NCI-H2196 treated with DMSO at 0.1 percent for 48 hours (cell line): Measurements from ENCODE around the gene CHPF2.
A peak's percentile ranks its signal among the peaks of the same experiment; 100 is the strongest.

ENCODE experiments used
- DNase-seq: peaks from one replicate; lab custom pipeline; 2025; ENCODE audit not compliant: unreplicated experiment; lab: John Stamatoyannopoulos, UW

CHPF2 gene

DNA sequence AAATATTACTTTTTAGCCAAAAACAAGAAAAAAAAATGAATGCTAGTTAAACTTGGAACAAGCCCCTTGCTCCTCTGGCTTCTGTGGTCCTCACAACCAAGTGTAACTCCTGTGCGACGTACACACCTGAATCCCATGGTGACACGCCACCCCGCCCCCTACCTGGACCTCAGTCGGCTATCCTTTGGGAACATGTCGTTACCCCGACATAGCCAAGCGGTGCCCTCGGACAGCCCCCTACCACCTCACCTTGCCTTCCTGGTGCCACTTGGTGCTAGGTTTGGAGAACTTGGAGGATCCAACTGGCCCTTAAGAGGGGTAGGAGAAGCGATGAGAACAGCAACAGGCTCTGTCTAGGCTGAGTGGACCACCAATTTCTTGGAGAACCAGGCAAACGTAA lies 28.2 kb downstream of the CHPF2 start:
- no peak for DNase-seq

DNA sequence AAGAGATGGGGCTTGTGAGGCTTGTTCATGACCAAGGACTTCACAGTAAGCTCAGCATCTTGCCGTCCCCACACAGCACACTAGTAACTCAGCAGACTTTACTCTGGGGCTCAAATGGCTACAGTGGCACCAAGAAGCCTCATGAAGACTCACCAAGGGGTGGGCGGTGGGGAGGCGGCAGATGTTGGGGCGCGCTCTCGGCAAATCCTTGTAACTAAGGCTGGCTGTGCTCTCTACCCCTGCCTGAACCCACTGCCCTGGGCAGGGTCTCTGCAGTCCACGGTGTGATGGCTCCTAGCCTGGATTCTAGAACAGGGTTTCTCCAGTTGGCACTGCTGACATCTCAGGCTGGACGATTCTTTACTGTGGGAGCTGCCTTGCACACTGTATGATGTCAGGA lies 28.6 kb downstream of the CHPF2 start:
- no peak for DNase-seq

DNA sequence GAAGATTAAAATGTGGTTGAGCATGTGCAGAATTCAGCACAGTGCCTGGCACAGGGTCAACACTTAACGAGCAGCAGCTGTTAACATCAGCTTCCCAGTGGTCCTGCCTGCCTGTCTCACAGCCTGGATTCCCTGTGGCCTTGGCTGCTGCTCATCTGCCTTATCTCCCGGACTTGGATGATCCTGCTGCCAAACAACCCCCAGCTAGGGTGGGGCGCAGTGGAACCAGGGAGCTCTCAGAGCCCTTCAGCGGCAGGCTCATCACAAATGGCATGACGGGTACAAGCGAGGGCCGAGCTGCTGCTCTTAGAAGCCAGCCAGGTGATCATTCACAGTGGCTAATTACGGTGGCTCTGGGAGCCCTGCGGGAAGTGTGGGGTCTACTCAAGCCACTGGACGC lies 29.2 kb downstream of the CHPF2 start:
- DNase-seq, result no peak

DNA sequence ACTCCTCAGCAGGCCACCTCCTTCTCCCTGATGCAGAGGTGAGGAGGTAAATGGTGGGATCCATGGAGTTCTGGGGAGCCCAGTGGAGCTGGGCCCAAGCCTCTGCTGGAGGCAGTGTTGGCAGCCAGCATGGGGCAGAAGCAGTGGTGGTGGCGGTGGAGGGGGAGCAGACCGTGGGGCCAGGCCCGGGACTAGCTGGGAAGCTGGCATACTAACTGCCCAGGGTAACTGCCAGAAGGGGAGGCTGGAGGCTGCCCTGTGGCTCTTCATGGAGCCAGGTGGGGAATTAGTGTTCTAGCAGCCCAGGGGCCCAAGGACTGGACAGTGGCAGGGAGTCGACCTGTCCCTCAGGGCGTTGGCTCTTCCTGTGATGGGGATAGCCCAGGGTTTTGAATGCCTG lies 32.3 kb downstream of the CHPF2 start:
- no peak for DNase-seq

DNA sequence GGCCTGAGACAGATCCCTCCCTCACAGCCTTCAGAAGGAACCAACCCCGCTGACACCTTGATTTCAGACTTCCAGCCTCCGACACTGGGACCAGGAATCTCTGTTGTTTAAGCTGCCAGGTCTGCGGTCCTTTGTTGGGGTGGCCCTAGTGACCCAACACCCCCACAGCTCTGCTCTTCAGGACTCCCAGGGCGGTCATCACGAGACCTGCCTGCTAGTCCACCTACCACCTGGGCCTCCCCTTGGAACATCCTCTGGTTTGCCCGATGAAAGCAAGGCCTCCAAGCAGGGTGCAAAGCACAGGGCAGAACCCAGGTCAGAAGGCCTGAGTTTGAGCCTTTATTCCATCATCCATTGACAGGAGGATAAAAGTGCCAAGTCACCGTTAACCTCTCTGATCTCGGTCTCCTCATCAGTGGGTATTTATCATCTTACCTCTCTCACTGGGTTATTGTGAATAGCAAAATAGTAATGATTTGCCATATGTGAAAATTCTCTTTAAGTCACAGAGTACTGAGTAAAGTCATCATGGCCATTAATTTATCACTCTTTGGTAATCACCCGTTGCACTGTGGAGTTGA lies 33.2 kb downstream of the CHPF2 start:
- no peak for DNase-seq

DNA sequence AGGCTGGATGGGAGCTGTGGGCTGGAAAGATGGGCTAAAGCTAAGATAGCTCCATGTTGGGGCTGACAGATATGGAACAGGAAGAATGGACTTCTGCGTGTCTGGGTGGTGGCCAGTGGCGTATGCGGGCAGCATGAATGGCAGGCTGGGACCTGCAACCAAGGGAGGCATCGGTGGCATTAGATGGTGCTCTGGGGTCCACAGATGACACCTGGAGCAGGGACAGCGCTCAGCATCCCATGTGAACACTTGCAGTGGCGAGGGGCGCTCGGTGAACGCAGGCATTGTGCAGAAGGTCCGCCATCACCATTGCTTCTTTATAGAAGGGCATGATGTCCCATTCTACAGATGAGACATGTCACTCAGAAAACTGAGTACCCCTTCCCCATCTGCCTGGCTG lies 37.2 kb downstream of the CHPF2 start:
- DNase-seq, result no peak

DNA sequence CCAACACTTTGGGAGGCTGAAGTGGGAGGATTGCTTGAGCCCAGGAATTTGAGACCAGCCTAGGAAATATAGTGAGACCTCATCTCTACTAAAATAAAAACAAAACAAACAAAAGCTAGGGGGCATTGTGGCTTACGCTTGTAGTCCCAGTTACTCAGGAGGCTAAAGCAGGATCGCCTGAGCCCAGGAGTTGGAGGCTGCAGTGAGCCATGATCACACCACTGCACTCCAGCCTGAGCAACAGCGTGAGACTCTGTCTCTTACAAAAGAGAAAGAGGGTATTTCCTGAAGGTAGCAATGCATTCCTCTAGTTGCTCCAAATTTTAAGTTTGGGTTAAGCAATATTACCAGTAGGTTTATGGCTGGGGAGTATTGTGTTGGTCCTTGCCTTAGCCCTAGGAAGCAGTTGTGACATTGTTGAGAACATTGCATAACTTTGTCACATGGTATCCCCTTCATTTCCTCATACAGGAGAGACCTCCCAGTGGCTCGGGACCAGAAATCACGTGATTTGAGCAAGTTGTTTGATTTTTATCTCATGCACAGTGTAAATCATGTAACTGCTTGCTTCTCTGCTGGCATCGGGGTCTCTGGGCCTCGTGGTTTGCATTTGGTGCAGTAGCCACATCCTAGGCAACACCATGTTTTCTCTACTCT lies 39.5 kb downstream of the CHPF2 start:
- DNase-seq, result no peak

DNA sequence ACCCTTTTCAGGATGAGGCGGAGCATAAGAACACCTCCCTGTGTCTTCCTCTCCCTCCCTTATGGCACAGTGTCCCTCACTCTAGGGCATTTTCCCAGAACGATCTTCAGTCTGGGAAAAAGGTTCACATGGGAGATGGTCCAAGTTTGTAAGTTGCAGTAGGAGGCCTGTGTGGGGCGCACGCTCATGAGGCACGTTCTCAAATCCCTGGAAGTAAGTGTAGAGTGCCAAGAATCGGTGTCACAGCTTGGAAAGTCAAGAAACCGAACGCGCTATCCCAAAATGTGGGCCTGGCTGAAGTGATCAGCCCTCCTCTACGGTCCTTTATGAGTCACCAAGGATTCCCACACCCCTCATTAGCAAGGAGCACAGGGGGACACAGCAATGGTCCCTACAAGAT lies 40.1 kb downstream of the CHPF2 start:
- no peak for DNase-seq

DNA sequence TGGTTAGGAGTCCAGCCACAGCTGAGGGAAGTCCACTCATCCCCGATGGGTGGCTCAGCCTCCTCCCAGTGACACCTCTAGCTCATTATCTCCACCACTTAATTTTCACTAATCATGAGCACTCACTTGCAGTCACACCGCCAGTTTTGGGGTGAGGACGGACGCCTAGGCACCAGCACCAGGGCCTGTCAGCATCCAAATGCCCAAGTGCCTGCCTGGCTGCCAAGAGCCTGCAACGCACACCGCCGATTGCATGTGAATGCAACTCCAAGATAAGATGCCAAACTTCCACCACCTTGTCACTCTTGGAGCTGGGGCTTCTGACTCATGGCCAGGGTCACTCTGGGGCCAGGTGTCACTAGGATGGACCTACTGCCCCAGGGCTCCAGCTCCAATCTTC lies 40.6 kb downstream of the CHPF2 start:
- no peak for DNase-seq

DNA sequence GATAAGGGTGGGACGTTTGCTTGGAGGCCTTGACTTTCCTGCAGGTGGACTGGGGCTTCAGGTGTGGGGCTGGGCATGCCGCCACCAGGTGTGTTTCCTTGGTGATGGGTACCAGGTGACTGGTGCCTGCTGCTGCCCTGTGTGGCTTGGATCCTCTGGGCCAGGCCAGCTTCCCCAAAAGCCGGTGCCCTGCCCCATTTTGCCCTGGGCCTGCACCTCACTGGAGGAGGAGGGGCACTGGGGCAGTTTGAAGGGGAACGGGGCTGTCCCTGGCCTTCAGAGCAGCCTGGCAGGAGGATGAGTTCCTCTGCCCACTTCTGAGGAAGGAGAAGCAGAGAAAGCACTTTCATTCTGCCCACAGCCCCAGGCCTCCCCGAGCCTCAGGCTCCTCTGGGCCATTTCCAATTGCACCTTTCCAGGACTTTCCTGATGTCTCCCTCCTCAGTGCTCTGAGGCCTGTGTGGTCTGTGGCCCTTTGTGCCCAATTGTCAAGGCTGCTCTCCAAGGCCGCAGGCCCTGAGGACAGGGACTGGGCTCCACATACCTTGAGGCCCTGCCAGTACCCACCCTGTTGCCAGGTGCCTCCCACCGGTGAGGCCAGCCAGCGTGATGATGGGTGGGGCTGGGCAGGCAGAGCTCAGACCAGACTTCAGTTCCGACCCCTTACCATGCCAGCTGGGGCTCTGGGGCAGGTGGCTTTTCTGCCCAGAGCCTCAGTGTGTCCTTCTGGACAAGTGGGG lies 41.5 kb downstream of the CHPF2 start:
- DNase-seq, result no peak

DNA sequence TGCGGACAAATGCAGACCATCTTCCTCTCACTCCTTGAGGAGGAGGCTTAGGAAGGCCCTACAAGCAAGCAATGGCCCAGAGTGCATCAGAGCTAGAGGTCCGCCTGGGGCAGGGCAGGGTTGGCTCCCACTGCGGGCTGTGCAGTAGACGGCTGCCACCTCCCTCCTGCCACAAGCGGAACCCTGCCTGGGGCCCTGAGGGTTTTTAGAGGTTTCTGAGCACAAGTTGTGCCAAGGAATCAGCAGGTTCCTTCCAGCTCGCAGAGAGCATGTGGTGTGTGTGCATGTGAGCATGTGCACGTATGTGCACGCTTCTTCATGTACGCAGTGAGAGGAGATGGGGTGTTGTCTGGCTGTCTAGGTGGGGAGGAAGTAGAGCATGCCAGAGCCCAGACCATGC lies 42.1 kb downstream of the CHPF2 start:
- no peak for DNase-seq

DNA sequence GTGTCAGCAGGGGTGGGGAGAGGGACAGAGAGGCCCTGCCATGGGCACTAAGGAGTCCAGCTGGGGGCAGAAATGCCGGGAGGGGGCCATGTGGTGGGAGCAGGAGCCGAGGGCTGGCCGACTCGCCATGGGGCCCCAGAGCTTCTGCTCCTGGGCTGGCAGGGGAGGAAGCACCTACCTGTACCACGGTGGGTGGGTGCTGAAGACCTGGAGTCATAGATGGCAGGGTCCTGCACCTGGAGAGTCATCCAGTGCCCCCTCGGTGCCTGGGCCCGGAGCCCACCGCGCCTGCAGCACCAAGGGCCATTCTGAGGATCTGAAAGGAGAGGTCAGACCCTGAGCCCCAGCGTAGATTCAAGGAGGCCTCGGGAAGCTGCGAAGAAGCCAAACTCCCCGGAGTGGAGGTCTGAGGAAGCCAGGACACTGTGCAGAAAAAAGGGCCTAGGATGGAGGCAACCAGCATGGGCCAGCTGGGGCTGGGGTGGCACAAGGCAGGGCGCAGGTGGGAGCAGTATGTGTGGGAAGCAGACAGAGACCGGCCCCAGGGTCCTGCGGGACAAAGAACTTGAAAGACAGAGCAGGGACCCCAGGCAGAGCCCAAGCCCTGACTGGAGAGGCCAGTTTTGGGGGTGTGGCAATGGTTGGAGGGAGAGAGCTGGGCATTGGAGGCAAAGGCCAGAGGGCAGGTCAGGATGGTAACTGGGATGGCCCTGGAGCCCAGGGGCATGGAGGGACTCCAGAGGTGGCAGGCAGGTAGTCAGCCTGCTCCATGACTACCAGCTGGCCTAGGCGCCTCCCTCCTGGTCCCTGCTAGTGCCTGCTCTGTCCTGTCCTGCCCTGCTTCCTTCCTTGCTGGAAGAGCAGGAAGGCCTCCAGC lies 42.9 kb downstream of the CHPF2 start:
- no peak for DNase-seq

DNA sequence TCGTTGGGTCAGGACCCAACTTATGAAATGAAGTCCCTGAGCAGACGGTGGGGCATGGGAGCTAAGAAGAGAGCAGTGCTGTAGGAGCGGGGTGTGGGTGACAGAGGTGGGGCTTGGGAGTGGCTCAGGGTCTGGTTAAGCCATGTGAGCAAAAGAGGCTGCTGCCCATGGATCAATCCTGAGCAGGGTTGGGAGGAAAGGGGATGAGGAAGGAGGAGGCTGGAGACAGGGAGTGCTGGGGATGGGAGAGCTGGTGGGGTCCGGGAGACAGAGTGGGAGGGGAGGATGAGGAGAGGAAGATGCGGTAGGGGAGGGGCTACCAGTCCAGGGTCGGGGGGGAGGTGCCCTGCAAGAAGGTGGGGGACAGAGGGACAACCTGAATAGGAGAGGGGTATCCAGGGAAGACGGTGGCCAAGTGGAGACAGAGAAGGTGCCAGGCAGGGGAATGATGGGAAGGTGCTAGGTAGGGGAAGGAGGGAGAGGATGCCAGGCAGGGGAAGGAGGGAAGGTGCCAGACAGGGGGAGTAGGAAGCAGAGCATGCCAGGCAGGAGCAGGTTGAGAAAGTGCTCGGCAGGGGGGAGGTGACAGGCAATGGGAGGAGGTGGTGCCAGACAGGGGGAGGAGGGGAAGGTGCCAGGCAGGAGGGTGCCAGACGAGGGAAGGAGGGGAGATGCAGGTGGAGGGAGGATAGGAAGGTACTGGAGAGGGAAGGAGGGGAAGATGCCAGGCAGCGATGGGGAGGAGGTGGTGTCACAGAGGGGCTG lies 43.7 kb downstream of the CHPF2 start:
- DNase-seq, result peak; percentile 10

DNA sequence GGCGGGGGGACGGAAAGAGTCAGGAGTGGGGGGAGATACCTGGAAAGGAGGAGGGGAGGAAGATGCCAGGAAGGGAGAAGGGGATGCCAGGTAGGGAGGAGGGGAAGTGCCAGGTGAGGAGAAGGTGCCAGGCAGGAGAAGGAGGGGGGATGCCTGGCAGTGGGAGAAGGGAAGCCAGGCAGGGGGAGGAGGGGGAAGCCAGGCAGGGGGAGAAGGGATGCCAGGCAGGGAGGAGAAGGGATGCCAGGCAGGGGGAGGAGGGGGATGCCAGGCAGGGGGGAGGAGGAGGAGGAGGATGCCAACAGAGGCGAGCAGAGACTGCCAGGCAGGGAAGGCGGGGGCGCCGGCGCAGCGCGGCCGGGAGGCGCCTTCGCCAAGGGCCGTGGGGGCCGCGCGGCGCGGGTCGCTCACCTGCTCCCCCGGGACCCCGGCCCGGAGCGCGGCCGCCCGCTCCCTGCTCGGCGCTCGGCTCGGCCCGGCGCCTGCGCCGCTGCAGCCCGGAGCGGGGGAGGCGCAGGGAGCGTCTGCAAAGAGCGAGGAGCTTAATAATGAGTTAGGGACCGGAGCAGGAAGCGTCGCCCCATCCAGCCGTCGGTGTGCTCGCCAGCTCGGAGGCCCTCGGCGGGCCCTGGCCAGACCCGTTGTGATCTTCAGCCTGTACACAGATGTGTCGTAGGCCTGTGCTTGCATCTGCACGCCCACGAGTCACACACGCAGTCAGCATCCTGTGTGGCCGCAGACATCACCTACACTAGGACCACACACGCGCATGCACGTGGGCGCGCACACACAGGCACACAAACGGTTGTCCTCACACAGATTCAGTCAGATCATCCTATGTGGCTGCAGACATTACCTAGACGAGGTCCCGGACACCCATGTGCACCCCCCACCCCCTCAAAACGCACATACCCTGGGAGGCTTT lies 44.6 kb downstream of the CHPF2 start:
- DNase-seq, result peak; percentile 3

DNA sequence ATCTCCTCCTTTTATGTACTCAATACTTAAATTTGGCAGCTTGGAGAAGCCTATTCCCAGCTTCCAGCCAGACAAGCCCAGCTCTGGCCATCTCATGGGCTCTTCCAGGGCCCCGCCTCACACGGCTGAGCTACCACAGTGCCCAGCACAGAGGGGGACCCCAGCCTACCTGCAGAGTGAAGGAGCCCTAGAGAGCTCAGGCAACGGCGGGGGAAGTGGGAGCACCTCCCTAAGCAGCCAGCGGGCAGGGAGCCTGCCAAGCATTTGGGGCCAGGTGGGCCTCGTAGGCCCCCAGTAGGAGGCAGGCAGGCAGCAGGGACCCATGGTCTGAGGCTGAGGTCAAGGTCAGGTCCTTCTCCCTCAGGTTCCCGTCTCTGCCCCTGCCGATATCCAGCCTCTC lies 45.3 kb downstream of the CHPF2 start:
- no peak for DNase-seq

DNA sequence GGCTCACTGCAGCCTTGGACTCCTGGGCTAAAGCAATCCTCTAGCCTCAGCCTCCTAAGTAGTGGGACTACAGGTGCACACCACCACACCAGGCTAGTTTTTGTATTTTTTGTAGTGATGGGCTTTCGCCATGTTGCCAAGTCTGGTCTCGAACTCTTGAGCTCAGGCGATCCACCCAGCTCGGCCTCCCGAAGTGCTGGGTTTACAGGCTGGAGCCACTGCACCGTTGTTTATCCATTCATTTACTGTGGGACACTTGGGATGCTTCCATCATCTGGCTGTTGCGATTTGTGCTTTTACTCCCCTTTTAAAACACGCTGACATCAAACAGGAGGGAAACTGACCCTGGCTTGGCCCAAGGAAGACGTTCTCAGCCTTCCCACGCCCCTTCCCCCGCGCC lies 46.7 kb downstream of the CHPF2 start:
- no peak for DNase-seq

DNA sequence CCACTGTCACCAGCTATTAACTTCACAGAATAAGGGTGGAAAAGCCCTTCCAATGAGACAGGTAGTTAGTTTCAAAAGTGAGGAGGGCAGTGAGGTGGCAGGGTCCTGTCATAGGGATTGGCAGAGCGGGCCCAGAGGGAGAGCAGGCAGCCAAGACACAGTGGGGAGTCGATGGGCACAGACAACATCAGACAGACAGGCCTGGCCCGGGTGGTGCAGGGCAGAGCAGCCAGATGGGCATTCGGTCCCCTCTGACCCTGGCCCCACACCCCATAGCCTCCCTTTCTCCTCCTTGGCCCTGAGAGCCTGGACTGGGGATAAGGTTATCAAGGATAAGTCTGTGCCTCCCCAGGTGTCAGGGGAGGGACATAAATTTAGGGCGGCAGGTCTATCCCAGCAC lies 47.6 kb downstream of the CHPF2 start:
- DNase-seq, result no peak

DNA sequence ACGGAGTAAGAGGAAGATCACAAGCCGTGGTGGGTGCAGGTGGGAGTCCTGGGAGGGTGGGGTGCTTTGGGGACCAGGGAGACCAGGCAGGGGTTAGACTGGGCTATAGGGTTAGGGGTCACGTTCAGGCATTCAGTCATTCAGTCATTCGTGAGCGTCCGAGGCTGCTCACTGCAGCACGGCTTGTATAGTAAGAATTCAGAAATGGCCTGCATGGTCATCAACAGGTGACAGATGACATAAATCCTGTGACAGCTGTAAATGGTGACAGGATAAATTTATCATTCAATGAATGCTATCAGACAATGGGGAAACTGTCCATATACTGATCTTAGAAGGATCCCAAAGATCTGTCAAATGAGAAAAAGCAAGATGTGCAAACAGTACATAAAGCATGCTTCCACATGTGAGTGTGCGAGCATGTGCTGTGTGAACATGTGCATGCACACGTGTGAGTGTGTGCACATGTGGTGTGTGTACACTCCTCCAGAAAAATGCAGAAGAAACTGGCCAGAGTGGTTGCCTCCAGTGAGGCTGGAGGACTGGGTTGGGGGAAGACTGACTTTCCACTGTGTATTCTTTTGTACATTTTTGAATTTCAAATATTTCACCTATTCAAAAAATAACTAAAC lies 48.2 kb downstream of the CHPF2 start:
- DNase-seq, result no peak

DNA sequence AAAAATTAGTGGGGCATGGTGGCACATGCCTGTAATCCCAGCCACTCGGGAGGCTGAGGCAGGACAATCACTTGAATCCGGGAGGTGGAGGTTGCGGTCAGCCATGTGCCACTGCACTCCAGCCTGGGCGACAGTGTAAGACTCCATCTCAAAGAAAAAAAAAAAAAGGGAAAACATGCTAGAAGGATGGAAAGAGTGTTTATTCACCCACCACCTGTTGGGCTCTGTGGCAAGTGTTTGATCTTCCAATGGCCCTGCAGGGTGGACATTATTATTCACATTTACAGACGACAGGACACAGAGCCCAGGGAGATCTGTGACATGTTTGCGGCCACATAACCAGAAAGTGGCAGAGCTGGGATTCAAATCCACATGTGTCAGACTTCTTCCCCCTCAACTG lies 49.4 kb downstream of the CHPF2 start:
- DNase-seq, result no peak
